ENCODE data around the gene MRPS7. TPM values are rescaled to one million over a fixed set of nuclear protein-coding genes. Genes with fewer than 3 reads are reported as not detected.

MRPS7 gene
- total RNA-seq, 1 experiment from 2014 or later: 93.7 TPM

DNA sequence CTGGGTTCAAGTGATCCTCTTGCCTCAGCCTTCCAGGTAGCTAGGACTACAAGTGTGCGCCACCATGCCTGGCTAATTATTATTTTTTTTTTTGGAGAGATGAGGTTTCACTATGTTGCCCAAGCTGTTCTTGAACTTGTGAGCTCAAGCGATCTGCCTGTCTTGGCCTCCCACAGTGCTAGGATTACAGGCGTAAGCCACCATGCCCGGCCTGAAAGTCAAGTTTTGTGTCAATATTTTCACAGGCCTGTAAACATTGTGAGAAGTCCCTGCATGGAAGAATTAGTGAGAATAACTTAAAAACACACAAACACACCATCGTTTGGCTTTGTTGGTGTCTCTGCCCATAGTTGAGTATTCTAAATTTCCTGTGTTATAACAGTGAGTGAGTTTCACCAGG lies 34.0 kb upstream of the MRPS7 start:
- Mint-ChIP-seq H3K36me3 (ENCODE audit: insufficient read depth in 1 of 3, low read depth in 3 of 3) (peaks cover 42 to 90% (median 85%) of the 10 kb centered on the region in 3 experiments), H3K27ac (no peak overlapping the region), H3K9me3 (no peaks in the 10 kb centered on the region), H3K4me1 (no peaks in the 10 kb centered on the region), H3K27me3 (ENCODE audit: low read depth) (no peaks in the 10 kb centered on the region), H3K4me3 (no peak overlapping the region)
- Histone ChIP-seq H3K18ac (ENCODE audit: insufficient read length, low read depth, low read length) (no peak overlapping the region), H3K79me1 (ENCODE audit: insufficient read depth, low read depth, low read length, poor library complexity, severe bottlenecking) (no peaks in the 10 kb centered on the region), H2BK20ac (ENCODE audit: low read depth, low read length, poor library complexity, severe bottlenecking) (no peak overlapping the region), H3K9me3 (ENCODE audit: control insufficient read depth, low read depth, low read length) (no peaks in the 10 kb centered on the region), H3K4ac (ENCODE audit: low read depth, low read length) (no peak overlapping the region), H2BK5ac (ENCODE audit: insufficient read length, low read length) (no peak overlapping the region), H4K20me1 (ENCODE audit: control insufficient read depth, insufficient read depth, insufficient read length) (no peaks in the 10 kb centered on the region), H3K27me3 (ENCODE audit: insufficient read depth, low read length) (no peaks in the 10 kb centered on the region), H2AK5ac (ENCODE audit: insufficient read length, low read length) (no peak overlapping the region), H3K9ac (ENCODE audit: extremely low read depth, insufficient read length, low read length) (no peak overlapping the region), H3K27ac (ENCODE audit: insufficient read length, low read depth, low read length) (no peak overlapping the region), H4K5ac (ENCODE audit: insufficient read length, low read depth, low read length) (no peak overlapping the region), H3T11ph (ENCODE audit: low read length) (no peak overlapping the region), H2BK120ac (ENCODE audit: low read depth, low read length, poor library complexity, severe bottlenecking) (no peak overlapping the region), H2BK15ac (ENCODE audit: low read depth, low read length) (no peak overlapping the region), H2BK12ac (ENCODE audit: insufficient read length, low read depth, low read length) (no peak overlapping the region), H3K23ac (ENCODE audit: insufficient read length, low read depth, low read length) (no peak overlapping the region), H4K8ac (replicated peaks; ENCODE audit: insufficient read length, low read depth, low read length) (no peak overlapping the region), H2AFZ (ENCODE audit: low read length) (no peak overlapping the region), H3K23me2 (ENCODE audit: insufficient read length, low read depth, low read length, poor library complexity, severe bottlenecking) (no peaks in the 10 kb centered on the region), H3K4me1 (ENCODE audit: insufficient read depth, low read length) (no peaks in the 10 kb centered on the region), H3K4me2 (ENCODE audit: insufficient read depth, insufficient read length, low read length) (no peak overlapping the region), H3K79me2 (ENCODE audit: insufficient read depth, low read length) (no peaks in the 10 kb centered on the region), H3K14ac (ENCODE audit: insufficient read depth, low read length) (no peak overlapping the region), H3K56ac (ENCODE audit: insufficient read length, low read depth, low read length) (no peak overlapping the region), H4K91ac (ENCODE audit: insufficient read length, low read depth, low read length) (no peak overlapping the region)
- DNase-seq: no peak
- TF ChIP-seq, protein P1, sequence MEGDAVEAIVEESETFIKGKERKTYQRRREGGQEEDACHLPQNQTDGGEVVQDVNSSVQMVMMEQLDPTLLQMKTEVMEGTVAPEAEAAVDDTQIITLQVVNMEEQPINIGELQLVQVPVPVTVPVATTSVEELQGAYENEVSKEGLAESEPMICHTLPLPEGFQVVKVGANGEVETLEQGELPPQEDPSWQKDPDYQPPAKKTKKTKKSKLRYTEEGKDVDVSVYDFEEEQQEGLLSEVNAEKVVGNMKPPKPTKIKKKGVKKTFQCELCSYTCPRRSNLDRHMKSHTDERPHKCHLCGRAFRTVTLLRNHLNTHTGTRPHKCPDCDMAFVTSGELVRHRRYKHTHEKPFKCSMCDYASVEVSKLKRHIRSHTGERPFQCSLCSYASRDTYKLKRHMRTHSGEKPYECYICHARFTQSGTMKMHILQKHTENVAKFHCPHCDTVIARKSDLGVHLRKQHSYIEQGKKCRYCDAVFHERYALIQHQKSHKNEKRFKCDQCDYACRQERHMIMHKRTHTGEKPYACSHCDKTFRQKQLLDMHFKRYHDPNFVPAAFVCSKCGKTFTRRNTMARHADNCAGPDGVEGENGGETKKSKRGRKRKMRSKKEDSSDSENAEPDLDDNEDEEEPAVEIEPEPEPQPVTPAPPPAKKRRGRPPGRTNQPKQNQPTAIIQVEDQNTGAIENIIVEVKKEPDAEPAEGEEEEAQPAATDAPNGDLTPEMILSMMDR (conservative IDR thresholded peaks at IDR 0.05): no peak
- WGBS (ENCODE audit: extremely low coverage, insufficient read length, low lambda C conversion rate): no CpG with 5 or more reads among the region's 5 CpGs
